GM18507 (cell line): ENCODE measurements around the gene SLC36A1.

Experiments used
- DNase-seq: peaks from one replicate; pipeline ENCODE4 v3.0.0; 2011; ENCODE audit warnings: low read depth; ENCODE audit not compliant: insufficient read length; ENCODE audit errors: extremely low spot score
- FAIRE-seq: peaks from 2 replicates; lab custom pipeline; 2011; peaks lifted over from hg19 to GRCh38; lab: Jason Lieb, UNC

The SLC36A1 gene

DNA sequence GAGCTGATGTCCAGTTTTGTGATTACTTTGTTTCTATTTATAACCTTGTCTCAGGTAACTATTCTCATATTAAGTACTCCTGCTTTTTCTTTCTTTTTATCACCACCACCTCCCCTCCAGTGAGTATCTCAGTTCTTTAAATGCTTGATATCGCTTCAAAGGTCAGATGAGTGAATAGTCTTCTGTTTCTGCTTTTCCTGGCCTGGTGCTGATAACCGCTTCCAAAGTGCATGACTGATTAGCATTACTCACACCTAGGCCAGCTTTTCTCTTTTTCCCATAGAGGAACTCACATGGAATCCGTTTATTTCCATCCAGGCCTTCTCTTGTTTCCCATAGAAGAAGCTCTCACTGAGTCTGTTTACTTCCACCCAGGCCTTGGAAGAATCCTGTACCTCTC, 3.2 kb downstream of the SLC36A1 start:
- DNase-seq (no peak), FAIRE-seq (no peak)

DNA sequence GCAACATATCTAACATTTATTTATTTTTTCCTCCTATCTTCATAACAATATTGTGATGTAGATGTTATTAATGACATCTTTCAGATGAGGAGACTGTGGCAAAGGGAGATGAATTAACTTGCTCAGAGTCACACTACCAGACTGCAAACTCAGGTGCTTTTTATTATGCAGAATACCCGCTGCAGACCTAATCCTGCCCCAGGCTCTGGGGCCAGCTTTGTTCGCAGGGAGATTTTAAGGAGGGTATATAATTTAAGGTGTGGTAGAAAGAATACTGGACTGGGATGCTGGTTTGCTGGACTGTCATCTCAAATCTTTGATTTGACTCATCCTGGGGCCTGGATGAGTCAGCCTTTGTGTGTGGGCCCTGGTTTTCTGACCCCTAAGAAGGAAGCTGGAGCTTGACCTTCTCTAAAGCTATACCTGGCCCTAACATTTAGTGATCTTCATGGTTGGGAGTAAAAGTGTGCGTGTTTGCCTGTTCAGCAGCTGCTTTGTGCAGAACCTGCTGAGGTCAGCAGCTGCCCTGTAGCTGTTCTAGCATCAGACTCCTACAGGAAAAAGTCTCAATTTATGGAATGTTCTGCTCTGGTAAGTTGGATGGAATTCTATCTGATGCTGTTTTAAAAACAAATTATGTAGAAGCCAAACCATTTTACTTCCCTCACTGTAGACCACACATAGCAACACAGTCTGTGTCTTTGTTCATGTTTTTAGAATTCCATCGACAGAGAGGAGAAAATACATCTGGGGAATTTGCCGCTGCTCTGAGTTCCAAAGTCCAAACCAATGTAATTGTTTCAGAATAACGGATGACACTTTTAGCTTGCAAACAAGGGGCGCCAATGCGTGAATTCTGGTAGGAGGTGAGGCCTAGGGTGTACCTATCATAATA, 4.5 kb downstream of the SLC36A1 start:
- FAIRE-seq = peak; percentile 9
- DNase-seq = peak; percentile 35

DNA sequence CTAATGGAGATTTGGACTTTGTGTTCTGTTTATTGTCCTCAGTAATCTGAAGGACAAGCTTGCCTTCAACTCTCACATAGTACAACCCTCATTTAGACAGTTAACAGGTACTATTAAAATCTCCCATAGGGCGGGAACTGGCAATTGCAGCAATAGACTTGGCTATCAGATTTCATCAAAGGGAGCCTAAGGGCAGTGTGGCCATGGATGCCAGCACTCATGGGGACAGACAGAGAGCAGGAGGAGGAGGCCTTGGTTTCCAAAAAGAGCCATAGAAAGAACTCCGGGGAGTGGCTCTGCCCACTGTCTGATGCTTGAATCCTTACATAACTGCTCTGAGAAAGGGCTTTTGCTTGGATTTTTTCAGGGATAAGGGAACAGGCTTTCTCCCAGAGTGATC, 6.8 kb downstream of the SLC36A1 start:
- no peak for FAIRE-seq

DNA sequence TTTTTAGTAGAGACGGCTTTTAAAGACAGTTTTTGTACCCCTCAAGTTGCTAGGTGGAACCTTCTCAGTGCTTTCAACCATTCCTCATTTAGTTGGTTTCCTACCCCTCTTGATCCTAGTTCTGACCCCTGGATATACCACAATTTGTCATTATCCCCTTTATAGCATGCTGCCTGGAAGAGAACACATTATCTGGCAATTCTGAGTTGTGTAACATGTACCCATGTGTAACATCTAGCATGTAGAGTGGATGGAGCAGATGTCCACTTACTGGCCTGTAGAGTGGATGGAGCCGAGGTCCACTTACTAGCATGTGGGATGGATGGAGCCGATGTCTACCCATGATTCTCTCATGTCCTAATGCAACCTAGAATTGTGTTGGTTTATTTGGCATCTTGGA, 7.5 kb downstream of the SLC36A1 start:
- DNase-seq = no peak
- no peak for FAIRE-seq

More for the DNA sequence above, 6.8 kb downstream of the SLC36A1 start:
- no peak for DNase-seq

DNA sequence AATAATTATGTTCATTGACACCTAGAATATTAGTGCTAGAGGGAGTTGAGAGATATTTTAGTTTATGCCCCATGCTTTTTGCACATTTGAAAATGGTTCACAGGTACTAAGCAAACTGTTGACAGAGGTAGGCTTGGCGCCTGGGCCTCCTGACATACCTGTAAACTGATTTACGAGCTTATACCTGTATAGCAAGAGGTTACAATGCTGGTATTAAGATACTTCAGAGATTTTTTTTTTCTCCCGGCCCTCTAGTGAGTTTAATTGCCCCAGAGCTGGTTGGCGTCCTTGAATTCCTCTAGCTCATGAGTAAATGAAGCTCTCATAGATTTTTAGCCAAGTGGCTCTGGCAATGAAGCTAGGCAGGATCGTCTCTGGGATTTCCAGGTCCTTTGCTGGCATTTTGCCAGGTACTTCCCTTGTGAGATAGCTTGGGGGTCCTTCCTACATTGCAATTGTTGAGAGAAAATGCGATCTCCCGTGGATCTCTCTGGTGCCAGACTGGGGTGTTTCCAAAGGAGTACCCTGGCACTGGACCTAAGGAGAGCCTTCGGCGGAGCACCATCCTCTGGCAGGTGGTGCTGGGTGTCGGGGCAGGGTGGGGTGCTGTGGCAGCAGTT, 9.0 kb downstream of the SLC36A1 start:
- DNase-seq (no peak), FAIRE-seq (no peak)

DNA sequence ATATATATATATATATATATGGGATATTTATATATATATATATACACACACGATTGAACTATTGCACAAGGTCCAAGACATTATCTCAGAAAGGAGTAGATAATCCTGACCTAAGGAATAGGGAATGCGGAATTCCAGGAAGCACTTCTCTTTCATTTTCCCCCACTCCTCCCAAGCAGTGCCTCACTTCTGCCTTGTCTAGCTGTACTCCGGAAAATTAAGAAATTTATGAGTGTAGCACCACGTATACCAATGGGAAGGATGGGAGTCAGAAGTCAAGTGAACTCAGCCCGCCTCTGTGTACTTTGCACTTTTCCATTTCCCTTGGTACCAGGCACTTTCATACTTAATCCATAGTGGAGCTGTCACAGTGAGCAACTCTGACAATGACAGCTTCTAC, 10.9 kb downstream of the SLC36A1 start:
- FAIRE-seq = no peak
- DNase-seq = no peak

DNA sequence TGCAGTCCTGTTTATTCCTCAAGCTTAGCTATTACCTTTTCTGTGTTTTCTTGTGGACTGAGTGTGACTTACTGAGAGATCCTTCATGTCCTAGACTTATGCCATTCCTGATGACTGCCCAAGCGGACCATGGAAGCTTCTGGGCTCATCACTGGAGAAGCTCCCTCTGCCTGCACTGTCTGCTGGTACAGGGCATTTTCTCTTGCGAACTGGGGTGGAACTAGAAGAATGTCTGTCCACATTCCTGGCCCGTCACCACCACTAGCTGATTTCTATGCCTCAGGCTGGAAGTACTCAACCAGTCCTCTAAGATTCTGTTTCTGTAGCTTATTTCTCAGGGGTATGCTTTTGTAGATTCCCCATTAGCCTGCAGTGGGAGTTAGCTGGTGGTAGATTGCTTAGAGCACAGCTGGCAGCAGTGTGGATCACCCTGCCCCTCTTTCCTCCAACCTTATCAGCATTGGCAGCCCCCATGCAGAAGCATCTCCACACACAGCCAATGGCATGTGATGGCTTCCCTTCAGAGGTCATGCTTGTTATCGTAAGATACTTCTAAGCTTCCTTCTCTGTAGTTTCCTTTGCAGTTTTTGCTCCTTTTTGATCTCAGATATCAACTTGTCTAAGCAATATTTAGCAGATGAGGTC, 12.4 kb downstream of the SLC36A1 start:
- no peak for DNase-seq
- FAIRE-seq = no peak

DNA sequence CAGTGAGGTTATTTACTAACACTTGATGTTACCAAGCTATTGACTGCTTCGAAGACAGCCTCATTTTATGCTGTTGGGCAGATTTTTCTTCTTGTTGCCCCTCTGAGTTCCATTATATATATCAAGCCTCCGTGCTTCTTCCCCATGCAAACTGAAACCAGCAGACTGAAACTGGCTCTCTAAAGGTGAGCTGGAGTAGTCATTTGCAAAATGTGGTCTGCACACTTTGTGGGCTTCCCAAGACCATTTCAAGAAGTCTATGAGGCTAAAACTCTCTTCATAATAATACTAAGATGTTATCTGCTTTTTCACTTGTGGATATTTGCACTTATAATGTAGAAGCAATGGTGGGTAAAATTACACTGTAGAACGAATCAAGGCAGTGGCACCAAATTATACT, 13.9 kb downstream of the SLC36A1 start:
- DNase-seq (no peak), FAIRE-seq (peak; percentile 85)

DNA sequence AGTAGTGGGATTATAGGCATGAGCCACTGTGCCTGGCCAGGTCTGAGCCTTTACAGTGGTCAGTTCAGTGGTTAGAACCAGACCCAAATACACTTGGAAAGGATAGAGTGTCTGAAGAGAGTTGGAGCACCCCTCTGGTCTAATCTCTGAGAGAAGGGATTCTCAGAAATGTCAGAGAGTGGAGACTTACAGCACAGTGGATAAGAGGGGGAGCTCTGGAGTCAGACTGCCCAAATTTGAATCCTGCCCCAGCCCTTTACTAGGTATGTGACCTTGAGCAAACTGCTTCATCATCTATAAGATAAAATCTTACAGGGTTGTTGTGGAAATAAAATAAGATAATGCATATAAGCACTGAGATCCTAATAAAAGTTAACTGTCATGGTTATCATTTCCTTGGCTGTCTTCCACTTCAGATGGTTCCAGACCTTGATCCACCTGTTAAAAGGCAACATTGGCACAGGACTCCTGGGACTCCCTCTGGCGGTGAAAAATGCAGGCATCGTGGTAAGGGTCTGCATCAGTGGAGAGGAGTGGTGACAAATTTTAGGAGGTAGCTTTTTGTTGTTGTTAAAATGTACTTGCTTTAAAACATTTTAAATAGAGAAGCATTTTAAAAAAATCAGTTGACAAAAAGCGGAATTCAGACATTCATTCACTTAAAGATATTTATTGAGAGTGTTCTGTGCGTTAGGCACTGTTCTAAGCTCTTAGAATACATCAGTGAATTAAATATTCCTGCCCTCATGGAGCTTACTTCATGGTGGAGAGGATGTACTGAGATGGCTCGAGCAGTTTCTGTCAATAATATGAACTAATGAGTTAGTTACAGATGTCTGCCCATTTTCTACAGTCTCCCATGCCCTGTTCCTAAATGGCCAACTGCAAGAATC, 16.0 kb downstream of the SLC36A1 start:
- no peak for FAIRE-seq

DNA sequence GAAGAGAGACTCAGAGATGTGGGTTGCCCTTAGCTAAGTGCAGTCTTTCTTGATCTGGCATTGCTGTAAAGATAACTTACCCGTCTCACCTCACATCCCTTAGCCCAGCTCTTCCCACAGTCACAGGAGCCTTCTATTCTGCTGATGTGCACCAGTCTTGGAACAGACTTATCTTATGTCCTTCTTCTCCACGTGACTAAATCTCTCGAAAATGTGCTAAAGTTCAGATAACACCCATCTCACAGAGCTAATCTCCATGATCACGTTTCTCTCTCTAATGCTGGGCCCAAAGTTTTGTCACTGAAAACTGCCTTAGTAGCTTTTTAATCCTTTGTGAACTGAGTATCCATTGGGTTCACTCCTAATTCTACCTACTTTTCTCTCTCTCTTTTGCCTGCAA, 16.7 kb downstream of the SLC36A1 start:
- DNase-seq = no peak
- FAIRE-seq = no peak

More for the DNA sequence above, 16.0 kb downstream of the SLC36A1 start:
- no peak for DNase-seq

DNA sequence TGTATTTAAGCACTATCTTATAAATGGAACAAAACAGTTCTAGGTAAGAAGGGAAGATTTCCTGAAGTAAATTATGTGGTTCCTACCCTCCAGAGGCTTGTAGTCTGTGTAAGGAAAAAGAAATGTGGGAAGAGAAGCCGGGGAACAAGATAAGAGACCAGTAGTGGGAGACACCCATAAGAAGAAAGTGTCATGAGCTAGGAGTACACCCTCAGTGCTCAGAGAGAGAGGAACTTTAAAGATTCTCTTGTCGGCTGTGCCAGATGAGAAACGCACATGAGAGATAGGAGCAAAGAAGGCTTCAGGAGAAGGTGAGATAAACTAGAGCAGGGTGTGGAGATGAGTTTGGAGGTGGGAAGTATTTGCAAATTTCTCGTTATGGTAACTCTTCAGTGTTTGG, 18.1 kb downstream of the SLC36A1 start:
- no peak for FAIRE-seq

DNA sequence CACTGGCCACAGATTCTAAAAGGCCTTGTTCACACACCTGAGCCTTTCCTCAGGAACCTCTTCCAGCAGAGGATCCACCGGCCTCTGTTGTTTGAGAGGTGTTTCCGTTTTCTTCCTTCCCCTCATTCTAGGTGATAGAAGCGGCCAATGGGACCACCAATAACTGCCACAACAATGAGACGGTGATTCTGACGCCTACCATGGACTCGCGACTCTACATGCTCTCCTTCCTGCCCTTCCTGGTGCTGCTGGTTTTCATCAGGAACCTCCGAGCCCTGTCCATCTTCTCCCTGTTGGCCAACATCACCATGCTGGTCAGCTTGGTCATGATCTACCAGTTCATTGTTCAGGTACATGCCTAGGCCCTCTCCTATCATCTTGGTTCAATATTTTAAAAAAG, 20.2 kb downstream of the SLC36A1 start:
- FAIRE-seq (no peak), DNase-seq (no peak)

More for the DNA sequence above, 18.1 kb downstream of the SLC36A1 start:
- no peak for DNase-seq

DNA sequence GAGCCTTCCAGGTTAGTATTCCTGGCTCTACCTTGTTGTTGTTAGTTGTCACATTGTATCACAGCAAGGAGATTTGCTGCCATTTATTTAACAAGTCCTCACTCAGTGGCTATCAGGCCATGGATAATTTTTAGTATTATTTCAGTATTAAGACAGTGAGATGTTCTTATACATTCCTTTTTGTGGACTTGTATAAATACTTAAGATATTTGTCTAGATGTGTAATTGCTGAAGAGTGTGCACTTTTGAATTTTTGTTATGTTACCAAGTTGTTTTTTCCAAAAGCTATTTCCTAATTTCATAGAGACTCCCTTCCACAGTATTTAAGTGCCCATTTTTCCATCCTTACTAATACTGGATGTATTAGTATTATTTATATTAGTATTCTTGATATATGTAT, 22.0 kb downstream of the SLC36A1 start:
- no peak for DNase-seq
- no peak for FAIRE-seq

DNA sequence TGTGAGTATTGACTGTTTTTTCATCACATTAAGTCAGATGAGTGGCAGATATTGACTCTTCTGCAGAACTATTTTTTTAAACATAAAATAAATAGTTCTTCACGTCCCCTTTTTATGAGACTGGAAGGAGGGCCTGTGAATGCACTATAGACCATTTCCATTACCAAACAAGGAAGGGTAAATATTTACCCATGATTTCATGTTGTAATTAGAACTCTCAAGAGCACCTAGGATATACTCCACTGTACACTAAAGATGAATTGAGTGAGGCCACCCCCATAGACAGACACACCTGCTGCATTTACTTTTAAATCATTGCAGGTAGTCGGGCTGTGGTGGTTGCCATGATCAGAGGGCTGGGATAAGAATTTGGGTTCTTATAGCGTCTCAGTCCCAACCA, 22.6 kb downstream of the SLC36A1 start:
- no peak for FAIRE-seq

DNA sequence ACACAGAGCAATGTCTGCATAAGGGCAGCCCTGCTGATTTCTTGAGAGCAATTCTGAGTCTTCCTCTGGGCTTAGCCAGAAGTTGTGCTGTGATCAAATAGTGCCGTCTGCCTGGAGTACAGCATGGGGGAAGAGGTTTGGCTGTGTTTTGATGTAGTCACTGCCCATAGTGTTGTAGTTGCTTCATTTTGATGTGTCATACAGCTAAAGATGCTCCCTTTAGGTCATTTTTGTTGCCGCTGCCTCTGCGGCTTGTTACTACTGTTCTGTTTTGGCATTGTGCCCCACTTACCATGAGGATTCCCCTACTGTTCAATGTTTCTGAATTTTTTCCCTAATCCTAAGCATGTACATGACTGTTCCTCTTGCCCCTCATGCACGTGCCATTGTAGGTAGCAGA, 23.0 kb downstream of the SLC36A1 start:
- no peak for DNase-seq

More for the DNA sequence above, 22.6 kb downstream of the SLC36A1 start:
- DNase-seq = no peak

DNA sequence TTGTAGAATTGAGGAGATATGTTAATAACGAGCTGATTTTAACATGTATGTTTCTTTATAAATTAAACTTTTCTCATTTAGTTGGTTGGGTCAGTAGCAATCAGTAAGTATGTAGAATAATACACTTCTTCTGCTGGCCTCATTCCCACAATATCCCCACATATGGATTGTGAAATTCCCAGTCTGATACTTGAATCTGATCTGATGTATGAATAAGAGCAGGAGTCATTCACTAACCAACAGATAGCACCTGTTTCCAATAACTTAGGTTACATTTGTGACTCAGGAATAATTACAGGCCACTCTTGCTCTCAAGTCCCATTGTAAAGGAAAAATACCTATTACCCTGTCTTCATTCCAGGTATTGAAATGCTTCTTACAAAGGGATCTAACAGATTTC, 23.9 kb downstream of the SLC36A1 start:
- FAIRE-seq = no peak

More for the DNA sequence above, 23.0 kb downstream of the SLC36A1 start:
- no peak for FAIRE-seq

DNA sequence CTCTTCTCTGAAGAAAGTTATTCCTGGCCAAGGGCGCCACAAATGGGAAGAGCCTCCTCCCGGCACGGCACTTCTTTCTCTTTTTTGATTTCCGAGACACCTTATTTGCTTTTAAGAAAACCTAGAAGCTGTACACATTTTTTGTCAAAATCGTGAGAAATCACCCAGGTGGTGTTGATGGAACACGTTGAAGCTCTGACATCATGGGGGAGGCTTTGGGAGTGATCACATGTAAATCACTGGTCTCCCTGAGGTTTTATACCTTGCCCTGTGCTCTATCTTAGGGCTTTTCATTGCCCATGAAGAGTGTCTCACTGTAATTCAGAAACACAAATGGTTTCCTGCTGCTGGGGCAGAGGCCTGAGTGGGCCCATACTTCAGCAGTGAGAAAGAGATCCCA, 27.4 kb downstream of the SLC36A1 start:
- FAIRE-seq = no peak
- no peak for DNase-seq

More for the DNA sequence above, 23.9 kb downstream of the SLC36A1 start:
- DNase-seq = no peak

DNA sequence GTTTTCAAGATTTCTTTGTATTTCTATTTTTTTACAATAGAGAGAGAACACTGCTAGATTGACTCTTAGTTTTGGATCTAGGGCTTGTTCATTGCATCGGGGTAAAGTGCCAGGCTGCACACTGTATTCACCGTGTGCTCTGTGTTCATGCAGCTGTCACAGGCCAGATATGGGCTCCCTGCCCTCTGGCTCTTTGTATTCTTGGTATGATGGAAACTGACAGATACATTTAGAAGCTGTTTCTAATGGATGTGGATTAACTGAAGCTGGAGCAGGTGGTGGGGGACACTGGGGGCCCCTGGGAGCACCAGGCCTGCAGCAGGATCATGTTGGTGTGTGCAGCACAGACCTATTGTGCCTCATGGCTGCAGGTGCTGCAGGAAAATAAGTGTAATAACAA, 28.0 kb downstream of the SLC36A1 start:
- DNase-seq (no peak), FAIRE-seq (no peak)

DNA sequence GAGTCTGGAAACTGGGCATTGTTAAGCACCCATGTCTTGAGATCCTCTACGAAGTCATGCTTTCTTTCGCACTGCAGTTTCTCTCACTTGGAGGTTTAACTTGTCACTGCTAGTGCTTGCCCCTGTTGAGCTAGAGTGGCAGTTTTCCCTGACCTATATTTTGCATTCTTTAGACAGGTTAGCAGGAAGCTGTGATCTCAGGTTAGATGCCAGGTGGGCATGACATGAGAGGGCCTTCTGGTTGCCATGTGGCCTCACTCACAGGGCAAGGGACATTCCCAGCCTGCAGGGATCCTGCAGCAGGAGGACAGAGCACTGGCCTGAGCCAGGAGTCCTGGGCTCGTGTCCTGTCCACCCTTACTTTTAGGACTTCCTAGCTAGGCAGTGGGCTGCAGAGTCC, 28.6 kb downstream of the SLC36A1 start:
- DNase-seq = no peak
- no peak for FAIRE-seq

DNA sequence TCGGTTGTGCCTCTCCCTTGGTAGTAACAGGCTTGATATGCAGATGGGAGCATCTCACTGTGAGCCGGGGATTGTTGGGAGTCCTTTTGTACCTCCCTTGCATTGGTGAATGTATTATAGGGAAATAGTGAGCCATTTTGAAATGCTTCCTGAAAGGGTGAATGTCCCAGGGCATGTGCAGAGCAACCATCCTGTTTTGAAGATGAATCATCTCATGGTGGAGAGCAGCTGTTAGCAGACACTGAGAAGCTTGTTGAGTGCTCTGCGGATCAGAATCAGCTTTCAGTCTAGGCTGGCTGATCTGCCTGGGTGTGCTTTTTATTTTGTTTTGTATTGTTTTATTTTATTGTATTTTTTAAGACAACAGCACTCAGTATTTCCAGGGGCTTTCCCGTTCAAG, 29.7 kb downstream of the SLC36A1 start:
- DNase-seq (no peak), FAIRE-seq (no peak)
